Tibial nerve (tissue), 4 donors: ENCODE data around the gene TFEC.

ENCODE experiments used
- CTCF ChIP-seq, 5 experiments: fragments of 200-600 bp in 3 of 5; fragments of 450-650 bp in 2 of 5; sonication (generic) in 3 of 5; IDR thresholded peaks; one replicate each; pipeline ENCODE4 v1.5.1; 2016 to 2019; ENCODE audit warnings: antibody characterized with exemption in 5 of 5, mild to moderate bottlenecking in 3 of 5, moderate library complexity in 2 of 5
- EP300 ChIP-seq, 2 donors: sonication (generic); formaldehyde crosslinking; IDR thresholded peaks; one replicate each; pipeline ENCODE4 v1.6.1; 2017; ENCODE audit warnings: antibody characterized with exemption in 2 of 2, mild to moderate bottlenecking in 1 of 2
- POLR2A ChIP-seq, 2 donors: fragments of 450-650 bp; IDR thresholded peaks; one replicate each; pipeline ENCODE4 v1.6.1; 2017; ENCODE audit warnings: antibody characterized with exemption in 2 of 2, mild to moderate bottlenecking in 2 of 2, moderate library complexity in 2 of 2

- TF ChIP-seq CTCF (IDR thresholded peaks at IDR 0.05): no peak
- TF ChIP-seq POLR2A (IDR thresholded peaks at IDR 0.05): no peak
- TF ChIP-seq EP300 (IDR thresholded peaks at IDR 0.05): no peak
These were observed 15.0 kb upstream of the TFEC start for GRCh38 chr7:116045532-116045931.
